Upper lobe of left lung (tissue), 6 donors: ENCODE measurements around the gene CTBP2. TPM values are rescaled to one million over a fixed set of nuclear protein-coding genes. Genes with fewer than 3 reads are reported as not detected.

Source experiments
- ATAC-seq, 2 donors: fragments of 200-7000 bp; cut with Tn5 transposase; one replicate each; pipeline ENCODE4 v1.9.1; 2022; ENCODE audit warnings: mild to moderate bottlenecking in 2 of 2, moderate library complexity in 2 of 2; ENCODE audit not compliant: low FRiP score in 2 of 2
- DNase-seq, 2 donors: peaks; one replicate each; pipeline ENCODE4 v3.0.0-alpha.2; 2019 to 2020
- H3K27ac ChIP-seq, 4 donors: fragments of 200-600 bp; sonication (generic); one replicate each; pipeline ENCODE4 v1.5.1; 2016 to 2019
- H3K27me3 ChIP-seq, 4 donors: fragments of 200-600 bp; sonication (generic); one replicate each; pipeline ENCODE4 v1.5.1; 2017 to 2019
- H3K36me3 ChIP-seq, 4 donors: fragments of 200-600 bp; sonication (generic); one replicate each; pipeline ENCODE4 v1.5.1; 2016 to 2019
- H3K4me1 ChIP-seq, 4 donors: fragments of 200-600 bp; sonication (generic); one replicate each; pipeline ENCODE4 v1.5.1; 2018 to 2019
- H3K4me3 ChIP-seq, 4 donors: fragments of 200-600 bp; sonication (generic); one replicate each; pipeline ENCODE4 v1.5.1; 2017 to 2019; ENCODE audit warnings: mild to moderate bottlenecking in 2 of 4, moderate library complexity in 1 of 4
- H3K9me3 ChIP-seq, 4 donors: fragments of 200-600 bp; sonication (generic); one replicate each; pipeline ENCODE4 v1.5.1; 2018 to 2019
- EP300 ChIP-seq, 4 donors: sonication (generic); formaldehyde crosslinking; IDR thresholded peaks; one replicate each; pipeline ENCODE4 v1.5.1; 2017; ENCODE audit warnings: antibody characterized with exemption in 4 of 4, control low read depth in 2 of 4
- POLR2A ChIP-seq, 4 donors: fragments of 450-650 bp; IDR thresholded peaks; one replicate each; pipeline ENCODE4 v1.5.1; 2016 to 2017; ENCODE audit warnings: antibody characterized with exemption in 4 of 4, mild to moderate bottlenecking in 2 of 4
- POLR2AphosphoS5 ChIP-seq, 2 donors: sonication (generic); formaldehyde crosslinking; IDR thresholded peaks; one replicate each; pipeline ENCODE4 v1.5.1; 2017; ENCODE audit warnings: antibody characterized with exemption in 2 of 2
- WGBS, 2 donors: methylation state at CpG; one replicate each; pipeline ENCODE4 v1.1.5; 2017 to 2018; 5-methylcytosine and 5-hydroxymethylcytosine counted together
- total RNA-seq, 6 donors: library from RNA; depleted of rRNA in 4 of 6; stranded (reverse); fragments of >200 nt in 4 of 6; gene quantifications; one replicate each; pipeline versions ENCODE4 v1.1.0 to v1.2.1, GENCODE V29; 2016 to 2021
- TF ChIP-seq, protein P1 (sequence below), 6 experiments: fragments of 450-650 bp in 4 of 6; fragments of 200-600 bp in 2 of 6; sonication (generic) in 2 of 6; IDR thresholded peaks; one replicate each; pipeline ENCODE4 v1.5.1; 2016 to 2019; ENCODE audit warnings: antibody characterized with exemption in 6 of 6
- donor health status: DM: no; HTN: no; CAD: no; lungs with moderate emphysema.
- donor health status: DM: no; HTN: yes; CAD: no; lungs with severe emphysema.

The CTBP2 gene
- total RNA-seq, 6 donors from 2014 or later, result 47.1 to 82.5 (median 59.7) TPM

DNA sequence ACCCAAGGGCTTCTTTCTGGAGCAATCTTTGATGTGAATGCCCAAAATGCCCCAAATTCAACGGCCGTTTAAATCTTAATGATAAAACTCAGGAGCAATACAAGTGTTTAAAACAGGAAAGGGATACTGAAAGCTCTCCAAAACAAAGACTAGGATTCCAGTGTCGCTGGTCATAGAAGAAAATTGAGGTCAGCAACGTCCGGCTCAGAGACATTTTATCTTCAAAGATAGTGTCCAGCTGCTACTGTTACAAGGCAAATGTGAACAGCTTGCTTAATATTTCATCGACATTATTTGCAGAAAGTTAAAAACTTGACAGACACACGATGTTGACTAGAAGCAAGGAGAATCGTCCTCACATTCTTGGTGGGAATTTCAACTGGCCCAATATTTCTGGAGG is 15.4 kb upstream of the CTBP2 start:
- no peaks in the 10 kb centered on the region for H3K36me3 ChIP-seq

DNA sequence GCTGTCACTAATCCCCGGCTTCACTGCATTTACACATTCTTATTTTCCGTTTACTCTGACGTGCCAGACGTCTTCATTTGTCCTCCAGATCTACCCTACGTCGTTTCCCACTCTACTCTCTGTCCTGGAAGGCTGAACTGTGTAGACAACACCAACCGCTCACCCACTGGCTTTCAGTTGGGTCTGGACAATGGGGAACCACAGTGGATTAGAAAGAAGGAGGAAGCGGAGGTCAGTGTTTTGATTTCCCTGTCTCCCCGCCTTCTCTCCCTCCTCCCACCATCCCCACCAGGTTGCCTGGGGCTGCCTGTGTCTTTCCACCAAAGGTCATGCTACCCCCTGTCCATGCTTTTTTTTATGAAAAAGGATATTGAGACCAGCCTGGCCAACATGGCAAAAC is 14.0 kb upstream of the CTBP2 start:
- Histone ChIP-seq H3K36me3 (no peaks in the 10 kb centered on the region), H3K27me3 (no peaks in the 10 kb centered on the region), H3K4me3 (no peak overlapping the region), H3K4me1 (no peaks in the 10 kb centered on the region), H3K27ac (no peak overlapping the region), H3K9me3 (no peaks in the 10 kb centered on the region)
- TF ChIP-seq EP300 (IDR thresholded peaks at IDR 0.05), result no peak
- TF ChIP-seq, protein P1, sequence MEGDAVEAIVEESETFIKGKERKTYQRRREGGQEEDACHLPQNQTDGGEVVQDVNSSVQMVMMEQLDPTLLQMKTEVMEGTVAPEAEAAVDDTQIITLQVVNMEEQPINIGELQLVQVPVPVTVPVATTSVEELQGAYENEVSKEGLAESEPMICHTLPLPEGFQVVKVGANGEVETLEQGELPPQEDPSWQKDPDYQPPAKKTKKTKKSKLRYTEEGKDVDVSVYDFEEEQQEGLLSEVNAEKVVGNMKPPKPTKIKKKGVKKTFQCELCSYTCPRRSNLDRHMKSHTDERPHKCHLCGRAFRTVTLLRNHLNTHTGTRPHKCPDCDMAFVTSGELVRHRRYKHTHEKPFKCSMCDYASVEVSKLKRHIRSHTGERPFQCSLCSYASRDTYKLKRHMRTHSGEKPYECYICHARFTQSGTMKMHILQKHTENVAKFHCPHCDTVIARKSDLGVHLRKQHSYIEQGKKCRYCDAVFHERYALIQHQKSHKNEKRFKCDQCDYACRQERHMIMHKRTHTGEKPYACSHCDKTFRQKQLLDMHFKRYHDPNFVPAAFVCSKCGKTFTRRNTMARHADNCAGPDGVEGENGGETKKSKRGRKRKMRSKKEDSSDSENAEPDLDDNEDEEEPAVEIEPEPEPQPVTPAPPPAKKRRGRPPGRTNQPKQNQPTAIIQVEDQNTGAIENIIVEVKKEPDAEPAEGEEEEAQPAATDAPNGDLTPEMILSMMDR (IDR thresholded peaks at IDR 0.05), result no peak
- TF ChIP-seq POLR2A (IDR thresholded peaks at IDR 0.05), result no peak
- no peak for TF ChIP-seq POLR2AphosphoS5 (IDR thresholded peaks at IDR 0.05)
- ATAC-seq (no peak), DNase-seq (no peak)
- WGBS, 2 donors, result 61% methylated on average over 9 of the region's 9 CpGs

More for the DNA sequence above, 15.4 kb upstream of the CTBP2 start:
- DNase-seq (no peak), ATAC-seq (no peak)
- 55 to 57% methylated on average over 8 of the region's 8 CpGs for WGBS, 2 donors
- H3K27me3 ChIP-seq, result no peaks in the 10 kb centered on the region
- H3K4me1 ChIP-seq, result no peaks in the 10 kb centered on the region
- no peaks in the 10 kb centered on the region for H3K9me3 ChIP-seq
- no peak overlapping the region for H3K4me3 ChIP-seq
- H3K27ac ChIP-seq, result no peak overlapping the region
- no peak for TF ChIP-seq EP300 (IDR thresholded peaks at IDR 0.05)
- no peak for TF ChIP-seq POLR2A (IDR thresholded peaks at IDR 0.05)
- TF ChIP-seq, protein P1 (IDR thresholded peaks at IDR 0.05), result no peak
- TF ChIP-seq POLR2AphosphoS5 (IDR thresholded peaks at IDR 0.05), result no peak

DNA sequence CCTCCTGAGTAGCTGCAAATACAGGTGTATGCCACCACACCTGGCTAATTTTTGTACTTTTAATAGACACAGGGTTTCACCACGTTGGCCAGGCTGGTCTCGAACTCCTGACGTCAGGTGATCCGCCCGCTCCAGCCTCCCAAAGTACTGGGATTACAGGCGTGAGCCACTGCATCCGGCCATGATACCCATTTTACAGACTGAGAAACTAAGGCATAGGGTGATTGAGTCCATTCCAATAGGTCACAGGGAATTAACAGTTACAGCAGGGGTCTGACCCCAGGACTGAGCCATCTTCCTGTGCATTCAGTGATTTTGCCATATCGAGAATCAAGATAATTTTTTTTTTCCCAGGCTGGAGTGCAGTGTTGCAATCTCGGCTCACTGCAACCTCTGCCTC is 12.3 kb upstream of the CTBP2 start:
- ATAC-seq (no peak), DNase-seq (no peak)
- Histone ChIP-seq H3K27me3 (no peaks in the 10 kb centered on the region), H3K4me1 (no peaks in the 10 kb centered on the region), H3K4me3 (no peak overlapping the region), H3K36me3 (no peaks in the 10 kb centered on the region), H3K9me3 (no peaks in the 10 kb centered on the region), H3K27ac (no peak overlapping the region)
- TF ChIP-seq EP300 (IDR thresholded peaks at IDR 0.05) (no peak), POLR2AphosphoS5 (IDR thresholded peaks at IDR 0.05) (no peak), POLR2A (IDR thresholded peaks at IDR 0.05) (no peak)
- TF ChIP-seq, protein P1 (IDR thresholded peaks at IDR 0.05), result no peak
- 97 to 98% methylated on average over 9 of the region's 9 CpGs for WGBS, 2 donors

DNA sequence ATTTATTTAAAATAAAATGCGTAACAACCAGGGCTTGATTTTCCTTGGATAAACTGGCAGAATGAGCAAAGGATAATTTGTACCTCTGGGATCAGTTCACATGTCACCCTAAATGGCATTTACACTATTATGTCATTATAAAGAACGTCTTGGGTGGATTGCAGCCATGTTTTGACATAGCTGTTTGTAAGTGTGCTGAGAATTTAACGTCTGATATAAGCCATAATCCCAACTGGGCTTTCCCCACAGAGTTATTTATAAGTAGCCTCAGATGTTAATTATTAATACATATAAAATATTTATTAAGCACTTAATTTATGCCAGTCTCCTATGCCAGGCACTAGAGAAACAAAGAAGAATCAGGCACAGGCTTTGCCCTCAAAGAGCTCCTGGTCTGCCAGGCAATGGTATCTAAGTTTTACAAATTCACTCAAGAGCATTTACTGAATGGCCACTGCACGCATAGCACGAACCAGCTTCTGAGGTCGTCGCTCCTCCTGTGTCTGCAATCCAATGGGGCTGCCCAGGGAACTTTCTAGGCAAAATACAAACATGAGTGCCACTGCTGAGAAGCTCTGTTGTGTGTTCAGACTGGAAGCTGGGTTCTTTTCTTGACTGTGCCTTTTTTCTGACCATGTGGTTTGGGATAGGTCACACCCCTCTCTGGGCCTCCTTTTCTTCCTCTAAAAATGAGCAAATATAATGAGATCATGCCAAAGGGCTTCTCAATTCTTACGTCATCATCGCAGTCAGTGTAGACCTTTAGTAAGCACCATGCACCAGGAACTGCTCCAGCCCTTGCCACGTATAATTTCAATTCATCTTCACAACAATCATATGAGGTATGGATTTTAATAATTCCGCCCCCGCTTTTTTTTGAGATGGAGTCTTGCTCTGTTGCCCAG is 11.3 kb upstream of the CTBP2 start:
- 76 to 83% methylated on average over 12 of the region's 12 CpGs for WGBS, 2 donors
- Histone ChIP-seq H3K27me3 (no peaks in the 10 kb centered on the region), H3K4me1 (no peaks in the 10 kb centered on the region), H3K4me3 (no peak overlapping the region), H3K27ac (no peak overlapping the region), H3K9me3 (no peaks in the 10 kb centered on the region), H3K36me3 (no peaks in the 10 kb centered on the region)
- DNase-seq (no peak), ATAC-seq (no peak)
- TF ChIP-seq, protein P1 (IDR thresholded peaks at IDR 0.05), result no peak
- no peak for TF ChIP-seq POLR2AphosphoS5 (IDR thresholded peaks at IDR 0.05)
- TF ChIP-seq POLR2A (IDR thresholded peaks at IDR 0.05), result no peak
- TF ChIP-seq EP300 (IDR thresholded peaks at IDR 0.05), result no peak

DNA sequence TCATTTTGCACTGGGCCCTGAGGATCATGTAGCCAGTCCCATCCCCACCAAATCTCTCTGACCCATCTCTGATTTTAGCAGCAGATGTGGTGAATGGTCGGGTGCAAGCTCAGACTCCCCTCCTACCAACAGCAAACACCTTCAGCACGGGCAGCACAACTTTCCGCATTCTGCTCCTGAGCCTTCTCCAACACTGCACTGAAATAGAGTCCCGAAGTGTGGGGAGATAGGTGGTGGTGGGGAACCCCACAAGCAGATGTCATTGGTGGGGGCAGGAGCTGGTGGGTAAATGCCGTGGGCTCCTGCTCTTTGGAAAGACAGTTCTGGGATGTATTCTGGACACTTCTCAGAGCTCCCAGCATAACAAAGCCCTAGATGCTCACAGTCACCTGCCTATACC is 9.6 kb upstream of the CTBP2 start:
- Histone ChIP-seq H3K4me3 (no peak overlapping the region), H3K27ac (no peak overlapping the region), H3K9me3 (no peaks in the 10 kb centered on the region), H3K4me1 (no peaks in the 10 kb centered on the region), H3K36me3 (no peaks in the 10 kb centered on the region), H3K27me3 (no peaks in the 10 kb centered on the region)
- WGBS, 2 donors, result 86 to 92% methylated on average over 2 to 5 of the region's 5 CpGs
- no peak for TF ChIP-seq POLR2A (IDR thresholded peaks at IDR 0.05)
- DNase-seq (no peak), ATAC-seq (no peak)
